ENCODE data around the gene CNPY1. TPM values are rescaled to one million over a fixed set of nuclear protein-coding genes. Genes with fewer than 3 reads are reported as not detected.

CNPY1 gene
- polyA plus RNA-seq, 10 donors: 0.11 to 0.72 (median 0.29) TPM; not detected in 3

GRCh38 chr7:155559519-155560108 is 13.3 kb upstream of the CNPY1 start:
- DNase-seq: no peak

GRCh38 chr7:155558961-155559360 is 12.6 kb upstream of the CNPY1 start:
- no peak for DNase-seq

GRCh38 chr7:155558351-155558750 is 12.0 kb upstream of the CNPY1 start:
- no peak for DNase-seq

- no peak for DNase-seq
Observed at GRCh38 chr7:155557778-155558177, 11.4 kb upstream of the CNPY1 start.

- DNase-seq: peak in 1 of 3 donors; percentile 7
Observed at GRCh38 chr7:155556763-155557162, 10.4 kb upstream of the CNPY1 start.

GRCh38 chr7:155555116-155555695 is 8.8 kb upstream of the CNPY1 start:
- DNase-seq: no peak

- DNase-seq: no peak
Observed at GRCh38 chr7:155553871-155554270, 7.5 kb upstream of the CNPY1 start.

GRCh38 chr7:155551785-155552611 is 5.6 kb upstream of the CNPY1 start:
- DNase-seq: no peak

- no peak for DNase-seq
Observed at GRCh38 chr7:155550916-155551315, 4.6 kb upstream of the CNPY1 start.

GRCh38 chr7:155549226-155549625 is 2.9 kb upstream of the CNPY1 start:
- no peak for DNase-seq

GRCh38 chr7:155547161-155547791 is 917 bp upstream of the CNPY1 start:
- DNase-seq: no peak

- DNase-seq: no peak
Observed at GRCh38 chr7:155545348-155545747, 1.0 kb downstream of the CNPY1 start.

GRCh38 chr7:155544485-155544884 is 1.9 kb downstream of the CNPY1 start:
- DNase-seq: no peak

- DNase-seq: no peak
Observed at GRCh38 chr7:155543926-155544325, 2.4 kb downstream of the CNPY1 start.

- DNase-seq: peak in 1 of 3 donors; percentile 21
Observed at GRCh38 chr7:155543011-155543876, 3.1 kb downstream of the CNPY1 start.

- DNase-seq: no peak
Observed at GRCh38 chr7:155541986-155542675, 4.2 kb downstream of the CNPY1 start.

GRCh38 chr7:155540553-155540952 is 5.8 kb downstream of the CNPY1 start:
- no peak for DNase-seq

GRCh38 chr7:155538293-155538692 is 8.1 kb downstream of the CNPY1 start:
- no peak for DNase-seq

- DNase-seq: no peak
Observed at GRCh38 chr7:155536451-155536850, 9.9 kb downstream of the CNPY1 start.

GRCh38 chr7:155534691-155535090 is 11.7 kb downstream of the CNPY1 start:
- DNase-seq: no peak
